GM15510 (cell line): Measurements from ENCODE around the gene DRC7.

ENCODE experiments used
- POLR2A ChIP-seq: IDR thresholded peaks from 3 replicates; pipeline ENCODE4 v1.6.1; 2011; ENCODE audit warnings: borderline replicate concordance; ENCODE audit not compliant: insufficient read length; ENCODE audit errors: extremely low read depth

DRC7 gene

DNA sequence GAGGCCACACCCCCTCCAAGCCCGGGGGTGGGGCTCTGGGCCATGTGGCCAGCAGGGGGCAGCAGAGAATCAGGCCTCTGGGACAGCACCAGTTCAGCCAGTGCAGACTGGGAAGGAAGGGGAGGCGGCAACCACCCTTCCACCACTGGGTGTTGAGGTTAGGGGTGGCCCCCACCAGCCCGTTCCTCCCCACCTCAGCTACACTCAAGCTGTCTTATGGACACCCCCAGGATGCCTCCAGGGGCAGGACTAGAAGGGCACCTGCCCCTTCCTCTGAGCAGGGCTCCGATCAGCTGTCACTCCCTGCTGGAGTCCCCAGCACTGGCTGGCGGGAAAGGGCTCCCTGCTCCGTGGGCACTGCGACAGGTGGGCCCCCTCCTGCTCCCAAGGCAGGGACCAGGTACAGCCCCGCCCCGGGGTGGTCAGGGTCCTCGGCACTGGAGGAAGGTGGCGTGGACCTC is 62.8 kb downstream of the DRC7 start:
- no peak for TF ChIP-seq POLR2A

DNA sequence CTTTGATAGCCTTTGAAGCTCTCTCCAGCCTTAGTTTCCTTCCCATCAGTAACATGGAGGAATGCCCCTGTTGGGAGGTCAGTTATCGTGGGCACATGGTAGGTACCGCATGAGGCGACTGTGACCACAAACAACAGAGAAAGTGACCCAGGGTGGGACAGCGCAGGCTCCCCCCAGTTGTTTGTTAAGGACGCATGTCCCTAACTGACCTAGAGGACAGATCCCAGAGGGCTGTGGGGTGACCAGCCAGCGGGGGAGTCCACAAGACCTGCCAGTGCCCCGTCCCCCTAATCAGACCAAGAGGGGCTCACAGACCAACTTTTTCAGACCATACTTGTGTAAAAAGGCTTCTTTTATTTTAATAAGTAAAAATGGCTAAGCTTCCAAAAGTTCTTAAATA is 63.3 kb downstream of the DRC7 start:
- TF ChIP-seq POLR2A, result no peak

DNA sequence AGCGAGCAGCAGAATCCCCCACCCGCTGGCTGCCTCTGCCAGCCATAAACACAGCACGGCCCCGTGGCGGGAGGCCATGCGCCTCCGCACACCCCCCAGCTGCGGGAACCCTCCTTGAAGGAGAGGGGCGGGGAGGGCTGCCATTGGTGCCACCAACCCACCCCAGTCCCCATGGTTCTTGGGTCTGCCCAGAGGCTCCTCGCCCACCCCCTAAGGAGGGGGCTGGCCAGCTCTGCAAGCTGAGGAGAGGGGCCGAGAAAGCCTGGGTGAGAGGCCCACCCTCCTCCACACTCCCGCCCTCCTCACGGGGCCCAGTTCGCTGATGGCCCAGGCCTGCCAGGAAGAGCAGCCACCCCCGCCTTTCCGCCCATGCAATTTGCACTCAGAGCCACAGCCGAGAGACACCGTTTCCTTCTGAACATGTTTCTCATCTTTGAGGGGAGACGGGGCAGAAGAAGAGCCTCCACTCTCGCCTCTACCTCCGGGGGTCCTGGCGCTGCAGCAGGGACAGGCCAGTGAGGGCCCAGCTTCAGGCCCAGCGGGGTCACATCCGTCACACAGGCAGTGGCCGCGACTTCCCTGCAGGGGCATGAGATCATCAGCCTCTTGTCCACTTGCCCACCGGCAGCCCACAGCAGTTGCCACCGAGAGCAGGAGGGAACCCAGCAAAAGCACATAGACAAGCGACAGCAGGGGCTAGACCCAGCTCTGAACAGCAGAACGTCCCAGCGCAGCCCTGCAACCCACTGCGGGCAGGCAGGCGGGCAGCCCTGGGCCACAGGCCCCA is 63.9 kb downstream of the DRC7 start:
- no peak for TF ChIP-seq POLR2A

DNA sequence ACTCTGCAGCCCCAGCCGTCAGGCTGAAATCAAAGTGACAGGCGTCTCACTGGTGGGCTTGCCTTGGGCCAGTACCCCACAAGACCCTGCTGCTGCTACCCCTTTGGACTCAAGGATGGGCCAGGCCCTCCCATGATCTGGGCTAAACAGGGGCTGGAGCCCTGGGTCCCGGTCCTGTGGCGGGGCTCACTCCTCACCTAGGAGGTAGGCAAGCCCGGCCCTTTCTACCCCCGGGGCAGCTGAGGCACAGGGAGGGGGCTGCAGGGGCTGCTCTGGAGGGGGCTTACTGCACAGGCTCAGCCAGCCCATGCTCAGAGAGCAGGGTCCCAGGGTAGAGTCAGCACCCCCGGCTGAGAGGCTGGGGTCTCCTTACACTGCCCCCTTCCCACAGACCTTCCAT is 64.5 kb downstream of the DRC7 start:
- TF ChIP-seq POLR2A, result no peak

DNA sequence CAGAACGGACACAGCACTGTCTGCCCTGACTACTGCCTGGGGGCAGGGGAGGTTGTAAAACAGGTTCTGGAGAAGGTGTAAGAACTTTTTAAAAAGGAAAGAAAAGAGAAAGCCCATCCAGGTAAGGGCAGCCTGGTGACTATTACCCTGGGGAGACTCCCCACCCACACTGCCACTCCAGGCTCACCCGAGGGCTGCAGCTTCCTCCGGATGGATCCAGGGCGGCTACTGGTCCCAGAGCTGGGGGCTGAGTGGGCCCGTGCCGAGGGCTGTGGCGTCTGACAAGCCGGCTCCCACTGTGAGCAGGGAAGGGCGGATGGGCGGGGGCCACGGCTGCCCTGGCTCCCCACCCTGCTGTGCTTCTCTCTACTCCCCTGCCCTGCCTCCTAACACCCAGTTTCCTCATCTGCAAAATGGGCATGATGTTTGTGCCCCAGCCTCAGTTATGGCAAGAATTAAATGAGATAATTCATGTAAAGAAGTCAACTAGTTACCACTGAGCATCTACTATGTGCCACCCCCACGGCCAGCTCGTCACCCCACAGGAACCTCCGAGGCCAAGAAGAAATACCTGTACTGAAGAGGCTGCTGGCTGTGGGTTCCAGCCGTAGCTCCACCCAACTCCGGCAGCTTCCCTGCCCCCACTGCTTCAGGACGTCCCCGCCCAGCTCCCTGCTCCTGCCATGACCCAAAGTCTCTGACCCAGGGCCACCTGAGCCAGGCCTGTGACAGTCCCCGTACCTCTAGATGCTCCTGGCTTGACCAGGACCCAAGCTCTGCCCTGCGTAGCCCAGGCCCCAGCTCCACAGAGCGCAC is 65.1 kb downstream of the DRC7 start:
- TF ChIP-seq POLR2A, result no peak

DNA sequence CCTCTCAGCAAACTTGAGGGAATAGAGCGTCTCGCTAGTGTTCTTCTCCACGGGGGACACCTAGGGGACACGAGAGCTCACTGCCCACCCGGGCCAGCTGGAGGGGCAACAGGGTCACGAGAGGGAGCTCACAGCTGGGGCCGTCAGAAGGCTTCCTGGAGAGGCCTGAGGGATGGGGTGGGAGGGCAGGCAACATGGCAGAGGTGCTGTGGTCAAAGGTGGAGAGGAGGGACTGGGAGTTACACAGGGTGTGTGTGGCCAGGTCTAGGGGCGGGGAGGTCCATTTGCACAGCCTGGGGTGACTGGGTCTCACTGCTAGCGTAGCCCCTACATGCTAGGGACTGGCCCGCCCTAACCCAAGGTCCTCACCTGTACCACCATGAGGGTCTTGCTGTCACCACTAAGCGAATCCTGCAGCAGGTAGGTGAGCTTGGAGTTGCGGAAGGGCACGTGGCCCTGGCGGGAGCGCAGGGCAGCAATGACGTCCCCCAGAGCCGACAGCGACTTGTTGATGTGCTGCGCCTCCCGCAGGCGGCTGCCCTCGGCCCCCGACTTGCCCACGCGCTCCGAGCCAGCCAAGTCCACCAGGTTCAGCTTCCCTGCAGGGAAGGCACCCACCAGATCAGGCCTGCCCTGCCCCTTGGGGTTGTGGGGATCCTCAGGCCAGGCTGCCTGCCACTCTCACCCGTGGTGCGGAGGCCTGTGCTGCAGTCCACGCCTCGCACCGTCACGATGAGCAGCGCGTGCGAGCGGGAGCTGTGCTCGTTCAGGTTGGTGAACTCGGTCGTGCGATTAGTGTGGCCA is 66.0 kb downstream of the DRC7 start:
- no peak for TF ChIP-seq POLR2A

DNA sequence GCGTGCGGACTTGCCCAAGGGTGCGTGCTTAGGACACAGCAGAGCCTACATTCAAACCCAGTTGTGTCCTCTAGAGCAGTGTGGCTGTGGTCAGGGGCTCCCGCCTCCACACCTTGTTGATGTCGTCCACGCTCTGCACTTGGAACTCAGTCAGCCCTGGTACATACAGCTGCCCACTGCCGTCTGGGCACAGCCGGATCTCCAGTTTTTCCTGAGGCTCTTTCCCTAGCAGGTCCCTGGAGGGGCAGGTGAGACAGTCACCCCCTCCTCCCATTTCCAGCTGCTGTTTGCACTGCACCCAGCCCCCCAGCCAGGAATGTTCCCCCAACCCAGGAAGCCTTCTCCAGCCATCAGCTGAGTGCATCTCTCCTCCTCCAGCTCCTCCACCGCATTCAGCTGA is 66.7 kb downstream of the DRC7 start:
- TF ChIP-seq POLR2A, result no peak

DNA sequence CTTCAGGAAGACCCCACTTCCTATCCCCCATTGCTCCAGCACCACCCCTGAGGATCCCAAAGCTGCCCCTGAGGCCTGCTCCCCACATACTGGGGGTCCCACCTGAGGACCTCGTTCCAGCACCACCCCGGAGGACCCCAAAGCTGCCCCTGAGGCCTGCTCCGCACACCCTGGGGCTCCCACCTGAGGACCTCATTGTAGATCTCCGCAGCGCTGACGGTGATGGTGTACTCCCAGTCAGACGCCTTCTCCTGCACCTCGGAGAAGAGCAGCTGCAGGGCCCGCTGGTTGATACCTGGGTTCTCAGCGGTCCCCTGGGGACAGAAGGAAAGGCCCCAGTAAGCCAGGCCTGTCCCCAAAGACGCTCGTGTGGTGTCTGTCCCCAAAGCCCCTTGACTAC is 67.4 kb downstream of the DRC7 start:
- no peak for TF ChIP-seq POLR2A

DNA sequence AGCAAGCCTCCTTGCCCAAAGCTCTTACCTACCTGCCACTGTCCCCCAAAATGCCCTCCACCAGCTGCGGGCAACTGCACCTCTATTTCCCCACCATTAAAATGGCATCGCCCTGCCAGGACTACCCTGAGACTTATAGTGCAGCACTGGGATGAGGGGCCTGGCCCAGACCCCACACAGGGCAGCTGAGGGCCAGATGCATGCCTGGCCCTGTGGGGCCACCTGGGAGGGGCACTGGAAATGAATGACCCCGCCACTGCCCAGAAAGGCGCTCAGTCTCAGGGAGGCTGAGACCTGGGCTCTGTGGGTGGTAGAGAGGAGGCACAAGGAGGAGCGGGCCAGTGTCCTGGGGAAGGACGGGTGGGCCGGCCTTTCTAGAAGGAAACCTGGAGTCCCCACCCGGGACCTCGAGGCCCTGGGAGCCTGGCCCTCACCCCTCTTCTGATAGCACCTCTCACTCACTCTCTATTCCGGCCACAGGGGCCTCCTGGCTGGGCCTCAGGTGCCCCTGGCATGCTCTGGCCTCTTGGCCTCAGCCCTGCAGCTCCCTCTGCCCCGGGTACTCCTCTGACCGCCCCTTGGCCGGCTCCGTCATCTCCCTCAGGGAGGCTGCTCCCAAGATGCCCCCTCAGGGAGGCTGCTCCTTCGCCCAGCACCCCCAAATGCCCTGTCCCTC is 67.9 kb downstream of the DRC7 start:
- no peak for TF ChIP-seq POLR2A

DNA sequence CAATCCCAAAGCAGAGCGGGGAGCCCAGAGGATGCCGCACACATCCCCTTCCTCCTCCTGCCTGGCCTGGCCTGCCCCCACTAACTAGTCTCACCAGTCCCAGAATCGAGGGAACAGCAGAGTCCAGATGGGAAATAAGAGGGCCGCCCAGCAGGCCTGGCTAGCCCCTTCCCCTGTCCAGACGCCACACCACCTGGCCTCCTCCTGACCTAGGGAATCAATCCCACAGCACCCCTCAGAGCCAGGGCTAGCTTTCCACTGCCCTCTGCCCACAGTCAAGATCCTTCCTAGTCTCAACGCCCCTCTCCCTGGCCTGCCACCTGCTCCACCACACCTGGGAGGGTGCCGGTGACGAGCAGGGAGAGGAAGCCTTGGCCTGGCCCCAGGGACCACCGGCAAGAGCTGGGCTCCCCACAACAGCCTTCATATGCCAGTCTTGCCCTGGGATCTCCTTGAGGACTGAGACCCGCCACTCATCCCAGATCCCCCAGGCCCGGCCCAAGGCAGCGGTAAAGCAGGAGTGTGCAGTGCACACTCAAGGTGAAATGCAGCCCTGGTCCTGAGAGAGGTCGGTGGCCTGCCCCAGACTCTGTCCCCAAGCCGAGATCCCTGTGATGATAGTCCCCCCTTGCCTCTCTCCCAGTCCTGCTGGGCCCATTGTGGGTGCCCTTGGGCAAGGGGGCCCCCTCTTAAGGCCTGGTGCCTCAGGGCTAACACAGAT is 68.8 kb downstream of the DRC7 start:
- no peak for TF ChIP-seq POLR2A

DNA sequence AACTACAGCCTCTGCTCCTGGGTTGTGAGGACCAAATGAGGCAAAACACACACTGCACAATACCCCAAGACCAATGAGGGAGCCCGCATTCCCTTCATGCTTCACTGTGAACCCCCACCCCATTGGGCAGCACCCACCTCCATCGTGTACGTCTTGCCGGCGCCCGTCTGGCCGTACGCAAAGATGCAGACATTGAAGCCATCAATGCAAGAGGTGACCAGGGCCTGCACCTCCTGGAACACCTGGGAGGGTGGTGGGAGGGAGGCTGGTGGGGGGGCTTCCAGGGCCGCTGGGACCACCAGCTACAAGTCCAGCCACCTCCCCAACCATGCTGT is 69.4 kb downstream of the DRC7 start:
- TF ChIP-seq POLR2A, result no peak

DNA sequence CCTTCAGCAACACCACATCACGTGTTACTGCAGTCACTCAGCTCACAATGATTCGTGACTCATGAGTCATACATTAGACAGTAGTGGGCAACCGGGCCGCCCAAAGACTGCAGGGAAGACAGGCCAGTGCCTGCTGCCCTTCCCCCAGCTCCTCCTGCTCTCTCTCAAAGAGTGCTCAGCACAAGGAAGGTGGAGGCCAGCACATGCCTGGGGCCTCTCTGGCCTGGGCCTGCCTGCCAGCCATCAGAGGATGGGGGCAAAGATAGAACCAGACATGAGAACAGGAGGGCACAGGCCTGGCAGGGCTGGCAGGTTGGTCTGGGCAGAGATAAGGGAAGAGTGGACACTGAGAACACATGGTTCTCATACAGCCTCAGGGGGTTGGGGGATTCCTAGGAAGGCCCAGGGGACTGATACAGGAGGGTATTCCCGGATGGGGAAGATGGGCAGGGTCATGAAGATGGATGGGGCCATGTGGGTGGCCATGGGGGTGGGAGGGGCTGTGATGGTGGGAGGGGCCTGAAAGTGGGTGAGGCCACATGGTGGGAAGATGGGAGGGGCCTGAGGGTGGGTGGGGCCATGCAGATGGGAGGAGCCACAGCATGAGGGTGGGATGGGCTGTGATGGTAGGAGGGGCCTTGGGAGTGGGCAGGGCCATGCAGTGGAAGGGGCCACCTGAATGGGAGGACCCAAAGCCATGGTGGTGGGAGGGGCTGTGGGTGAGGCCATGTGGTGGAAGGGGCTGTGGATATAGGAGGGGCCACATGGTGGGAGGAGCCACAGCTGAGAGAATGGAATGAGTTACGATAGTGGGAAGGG is 69.9 kb downstream of the DRC7 start:
- no peak for TF ChIP-seq POLR2A

DNA sequence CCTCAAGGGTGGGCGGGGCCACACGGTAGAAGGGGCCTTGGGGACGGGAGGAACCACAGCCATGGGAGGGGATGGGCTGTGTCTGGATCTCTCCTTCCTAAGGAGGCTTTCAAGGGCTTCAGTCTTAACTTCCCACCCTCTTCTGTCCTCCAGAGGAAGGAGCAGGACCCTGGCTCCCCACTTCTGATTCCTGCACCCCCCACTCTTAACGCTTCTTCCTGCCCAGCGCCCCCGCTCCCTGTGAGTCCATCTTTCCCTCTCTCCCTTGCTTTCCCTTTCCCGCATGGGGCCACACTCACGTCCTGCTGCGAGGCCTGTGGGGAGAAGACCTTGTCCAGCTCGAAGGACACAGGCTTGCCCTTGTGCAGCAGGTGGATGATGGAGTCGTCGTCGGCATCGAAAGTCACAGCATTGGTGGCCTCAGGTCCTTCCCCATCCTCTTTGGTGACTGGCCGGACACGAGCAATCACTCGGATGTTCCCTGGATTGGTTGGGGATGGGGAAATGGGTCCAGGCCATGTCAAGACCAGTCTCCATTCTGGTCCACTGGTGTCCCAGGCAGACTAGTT is 70.6 kb downstream of the DRC7 start:
- no peak for TF ChIP-seq POLR2A
